Measurements from ENCODE around the gene EML4.

DNA sequence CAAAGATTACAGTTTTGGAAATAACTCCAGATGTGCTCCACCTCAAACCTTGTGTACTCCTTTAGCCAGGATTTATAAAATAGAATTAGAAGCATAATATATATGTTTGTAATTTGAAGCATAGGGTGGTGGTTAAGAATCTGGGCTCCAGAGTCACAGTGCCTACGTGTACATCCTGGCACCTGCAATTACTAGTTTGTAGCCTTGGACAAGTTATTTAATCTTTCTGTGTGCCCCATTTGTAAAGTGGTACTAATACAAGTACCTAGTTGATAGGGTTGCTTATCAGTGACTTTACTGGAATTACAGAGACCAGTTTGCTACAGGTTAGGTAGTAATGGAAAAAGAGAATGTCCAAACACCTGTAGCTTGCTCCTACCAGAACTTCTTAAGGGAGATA, 28.6 kb downstream of the EML4 start:
- TF ChIP-seq, protein P1, sequence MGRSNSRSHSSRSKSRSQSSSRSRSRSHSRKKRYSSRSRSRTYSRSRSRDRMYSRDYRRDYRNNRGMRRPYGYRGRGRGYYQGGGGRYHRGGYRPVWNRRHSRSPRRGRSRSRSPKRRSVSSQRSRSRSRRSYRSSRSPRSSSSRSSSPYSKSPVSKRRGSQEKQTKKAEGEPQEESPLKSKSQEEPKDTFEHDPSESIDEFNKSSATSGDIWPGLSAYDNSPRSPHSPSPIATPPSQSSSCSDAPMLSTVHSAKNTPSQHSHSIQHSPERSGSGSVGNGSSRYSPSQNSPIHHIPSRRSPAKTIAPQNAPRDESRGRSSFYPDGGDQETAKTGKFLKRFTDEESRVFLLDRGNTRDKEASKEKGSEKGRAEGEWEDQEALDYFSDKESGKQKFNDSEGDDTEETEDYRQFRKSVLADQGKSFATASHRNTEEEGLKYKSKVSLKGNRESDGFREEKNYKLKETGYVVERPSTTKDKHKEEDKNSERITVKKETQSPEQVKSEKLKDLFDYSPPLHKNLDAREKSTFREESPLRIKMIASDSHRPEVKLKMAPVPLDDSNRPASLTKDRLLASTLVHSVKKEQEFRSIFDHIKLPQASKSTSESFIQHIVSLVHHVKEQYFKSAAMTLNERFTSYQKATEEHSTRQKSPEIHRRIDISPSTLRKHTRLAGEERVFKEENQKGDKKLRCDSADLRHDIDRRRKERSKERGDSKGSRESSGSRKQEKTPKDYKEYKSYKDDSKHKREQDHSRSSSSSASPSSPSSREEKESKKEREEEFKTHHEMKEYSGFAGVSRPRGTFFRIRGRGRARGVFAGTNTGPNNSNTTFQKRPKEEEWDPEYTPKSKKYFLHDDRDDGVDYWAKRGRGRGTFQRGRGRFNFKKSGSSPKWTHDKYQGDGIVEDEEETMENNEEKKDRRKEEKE (IDR thresholded peaks at IDR 0.05; ENCODE audit: borderline replicate concordance in 1 of 2, control insufficient read depth in 1 of 2, low read depth in 2 of 2, low read length in 1 of 2), result no peak
- TF ChIP-seq TEAD4 (IDR thresholded peaks at IDR 0.05; ENCODE audit: low read length), result no peak
- no peak for TF ChIP-seq TEAD4 (CRISPR knock-in tag; IDR thresholded peaks at IDR 0.05; ENCODE audit: borderline replicate concordance)
- TF ChIP-seq MTA2 (IDR thresholded peaks at IDR 0.05; ENCODE audit: low read depth), result no peak
